Loucy (cell line): ENCODE results near the gene MACO1.
"Not testable (repeated sequence)": the region's sequence is repeated elsewhere in the genome, so short reads cannot be mapped to it uniquely, and the experiment has no call there.

Experiments
- H2AFZ ChIP-seq: fragments of 200-600 bp; sonication (generic); 2 replicates; pipeline ENCODE4 v1.6.0; 2016; ENCODE audit warnings: antibody characterized with exemption, mild to moderate bottlenecking, low read length, moderate library complexity
- H3F3A ChIP-seq: fragments of 200-600 bp; 2 replicates; pipeline ENCODE4 v1.6.0; 2016; ENCODE audit warnings: antibody characterized with exemption, low read depth, mild to moderate bottlenecking
- H3K27me3 ChIP-seq: fragments of 200-600 bp; sonication (generic); 2 replicates; pipeline ENCODE4 v1.6.1; 2014; ENCODE audit warnings: low read length, mild to moderate bottlenecking; ENCODE audit not compliant: insufficient read depth, poor library complexity, severe bottlenecking
- H3K36me3 ChIP-seq: fragments of 200-600 bp; sonication (generic); 2 replicates; pipeline ENCODE4 v1.6.1; 2016; ENCODE audit warnings: low read length; ENCODE audit not compliant: insufficient read depth
- H3K4me1 ChIP-seq: fragments of 200-600 bp; sonication (generic); 2 replicates; pipeline ENCODE4 v1.5.1; 2014; ENCODE audit warnings: low read length, mild to moderate bottlenecking; ENCODE audit not compliant: insufficient read depth, poor library complexity, severe bottlenecking
- H3K4me2 ChIP-seq: fragments of 200-600 bp; sonication (generic); 2 replicates; pipeline ENCODE4 v1.6.0; 2014; ENCODE audit warnings: antibody characterized with exemption, low read length, low read depth, mild to moderate bottlenecking; ENCODE audit not compliant: poor library complexity, severe bottlenecking
- H3K4me3 ChIP-seq: fragments of 200-600 bp; sonication (generic); 2 replicates; pipeline ENCODE4 v1.5.1; 2014; ENCODE audit warnings: low read length, mild to moderate bottlenecking, mixed read lengths; ENCODE audit not compliant: poor library complexity, severe bottlenecking
- H3K79me2 ChIP-seq: fragments of 200-600 bp; sonication (generic); 2 replicates; pipeline ENCODE4 v1.6.1; 2014; ENCODE audit warnings: low read length; ENCODE audit not compliant: insufficient read depth
- H3K9ac ChIP-seq: fragments of 200-600 bp; sonication (generic); 2 replicates; pipeline ENCODE4 v1.6.0; 2014; ENCODE audit warnings: mild to moderate bottlenecking, low read depth, low read length, moderate library complexity; ENCODE audit not compliant: poor library complexity, severe bottlenecking
- H3K9me2 ChIP-seq: fragments of 200-600 bp; sonication (generic); replicated peaks from 2 replicates; pipeline ENCODE4 v1.6.1; 2016; ENCODE audit warnings: low read depth, low read length, mixed read lengths
- H3K9me3 ChIP-seq: fragments of 200-600 bp; sonication (generic); 2 replicates; pipeline ENCODE4 v1.6.1; 2014; ENCODE audit warnings: mild to moderate bottlenecking, antibody characterized with exemption, low read length, low read depth; ENCODE audit not compliant: insufficient read depth
- H4K20me1 ChIP-seq: fragments of 200-600 bp; sonication (generic); 2 replicates; pipeline ENCODE4 v1.6.0; 2014; ENCODE audit warnings: antibody characterized with exemption, low read length, mild to moderate bottlenecking; ENCODE audit not compliant: insufficient read depth, poor library complexity, severe bottlenecking
- CTCF ChIP-seq: fragments of 200-600 bp; sonication (generic); conservative IDR thresholded peaks from 2 replicates; pipeline ENCODE4 v1.5.1; 2014; ENCODE audit warnings: mild to moderate bottlenecking, antibody characterized with exemption, low read length
- EZH2phosphoT487 ChIP-seq: fragments of 200-600 bp; IDR thresholded peaks from 2 replicates; pipeline ENCODE4 v1.6.1; 2018; ENCODE audit warnings: antibody characterized with exemption, mild to moderate bottlenecking, moderate library complexity, borderline replicate concordance

The MACO1 gene

DNA sequence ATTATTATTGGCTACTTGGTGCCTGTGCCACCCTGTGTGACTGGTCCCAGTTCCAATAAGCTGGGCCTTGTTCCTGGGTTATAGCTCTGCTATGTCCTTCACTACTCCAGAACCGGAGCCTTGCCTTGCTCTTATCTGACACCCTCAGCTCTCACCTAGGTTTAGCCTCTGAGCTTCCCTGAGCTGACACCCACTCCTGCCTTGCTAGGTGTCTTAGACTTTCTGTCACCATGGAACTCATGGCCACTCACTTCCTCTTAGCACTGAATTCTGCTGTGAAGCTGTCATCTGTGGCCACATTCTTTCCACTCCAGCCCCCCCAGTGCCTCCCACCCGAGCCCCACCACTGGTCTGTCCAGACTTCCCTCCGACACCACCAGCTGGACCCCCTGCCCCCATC, 41.0 kb upstream of the MACO1 start:
- not testable (repeated sequence) for H3K9me3 ChIP-seq, H3K9ac ChIP-seq, H3K9me2 ChIP-seq, H3K27me3 ChIP-seq, H4K20me1 ChIP-seq, H3K4me2 ChIP-seq, H3K4me1 ChIP-seq, H3K36me3 ChIP-seq, H3F3A ChIP-seq, H3K79me2 ChIP-seq, H3K4me3 ChIP-seq, H2AFZ ChIP-seq

DNA sequence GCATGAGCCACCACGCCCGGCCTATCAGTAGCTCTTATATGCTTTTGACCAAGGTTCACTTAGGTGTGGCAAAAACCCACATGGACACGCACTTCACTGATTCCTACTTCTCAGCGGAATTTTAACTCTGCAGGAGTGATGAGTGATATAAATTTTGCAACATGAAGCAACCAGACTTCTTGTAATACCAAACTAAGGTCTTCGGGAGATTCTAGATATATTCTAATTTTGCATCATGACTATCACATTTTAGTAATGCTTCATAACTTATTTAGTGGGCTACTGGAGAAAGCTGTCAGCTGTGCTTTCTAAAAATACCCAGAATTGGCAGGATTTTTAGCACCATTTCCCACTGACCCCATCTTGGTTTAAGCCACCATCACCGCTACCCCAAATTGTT, 37.9 kb upstream of the MACO1 start:
- Histone ChIP-seq H3K4me1 (no peaks in the 10 kb centered on the region), H3K4me3 (no peak overlapping the region), H3K36me3 (no peaks in the 10 kb centered on the region), H3K79me2 (no peaks in the 10 kb centered on the region), H3F3A (no peaks in the 10 kb centered on the region), H2AFZ (no peak overlapping the region), H3K9me3 (no peaks in the 10 kb centered on the region), H4K20me1 (no peaks in the 10 kb centered on the region), H3K9ac (no peak overlapping the region), H3K27me3 (no peaks in the 10 kb centered on the region), H3K9me2 (no peaks in the 10 kb centered on the region), H3K4me2 (no peak overlapping the region)
- TF ChIP-seq CTCF (no peak), EZH2phosphoT487 (no peak)

- not testable (repeated sequence) for H4K20me1 ChIP-seq, H3K4me1 ChIP-seq, H2AFZ ChIP-seq, H3K27me3 ChIP-seq, H3K4me3 ChIP-seq, H3K9ac ChIP-seq, H3F3A ChIP-seq, H3K9me3 ChIP-seq, H3K4me2 ChIP-seq, H3K36me3 ChIP-seq, H3K79me2 ChIP-seq, H3K9me2 ChIP-seq
These were observed 33.1 kb upstream of the MACO1 start for GRCh38 chr1:25397549-25397948.

DNA sequence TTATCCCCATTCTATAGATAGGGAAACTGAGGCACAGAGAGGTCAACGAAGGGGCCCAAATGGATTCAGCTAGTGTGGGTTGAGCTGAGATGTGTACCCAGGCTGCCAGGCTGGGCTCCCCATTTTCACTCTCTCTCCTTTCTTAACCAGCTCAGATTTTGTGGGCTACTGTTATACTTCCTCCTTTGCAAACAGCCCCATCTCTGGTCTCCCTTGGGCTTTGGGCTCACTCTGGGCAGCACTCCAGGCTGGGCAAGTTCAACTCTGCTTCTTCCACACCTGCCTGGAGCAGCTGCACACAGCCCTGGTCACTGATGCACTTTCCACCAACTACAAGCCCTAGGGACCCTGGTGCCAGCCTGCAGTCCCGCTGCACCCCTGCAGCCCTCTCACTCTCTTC, 32.6 kb upstream of the MACO1 start:
- H3F3A ChIP-seq, H3K9me3 ChIP-seq, H3K36me3 ChIP-seq, H4K20me1 ChIP-seq, H3K4me1 ChIP-seq, H3K27me3 ChIP-seq, H3K9me2 ChIP-seq, H3K4me2 ChIP-seq, H2AFZ ChIP-seq, H3K4me3 ChIP-seq, H3K79me2 ChIP-seq, H3K9ac ChIP-seq: not testable (repeated sequence)
